Ammon's horn (tissue), 1 donor: ENCODE results near the gene AGPS.
"Not testable (repeated sequence)": the region's sequence is repeated elsewhere in the genome, so short reads cannot be mapped to it uniquely, and the experiment has no call there.

Experiments
- DNase-seq: peaks from one replicate; pipeline ENCODE4 v3.0.0-alpha.2; 2016; ENCODE audit warnings: low spot score

AGPS gene

GRCh38 chr2:177471990-177472389, 79.4 kb downstream of the AGPS start:
- DNase-seq: no peak

DNA sequence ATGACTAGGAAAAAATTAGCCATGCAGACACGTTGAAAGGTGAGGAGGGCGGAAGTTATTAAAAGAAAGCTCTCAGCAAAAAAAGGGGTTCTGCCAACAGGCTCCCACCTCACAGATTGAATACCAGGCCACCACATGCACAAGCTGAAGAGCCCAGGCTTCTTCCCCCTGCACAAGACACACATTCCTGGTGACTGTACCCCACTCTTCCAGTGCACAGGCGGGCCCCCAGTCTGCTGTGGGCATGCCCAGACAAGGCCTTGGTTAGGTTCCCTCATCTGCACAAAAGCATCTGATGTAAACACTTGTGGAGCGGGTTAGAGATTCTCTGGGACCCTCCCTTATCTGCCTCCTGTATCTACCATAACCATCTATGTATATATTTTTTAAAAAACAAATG, 81.7 kb downstream of the AGPS start:
- DNase-seq: no peak

GRCh38 chr2:177474998-177475397, 82.4 kb downstream of the AGPS start:
- no peak for DNase-seq

DNA sequence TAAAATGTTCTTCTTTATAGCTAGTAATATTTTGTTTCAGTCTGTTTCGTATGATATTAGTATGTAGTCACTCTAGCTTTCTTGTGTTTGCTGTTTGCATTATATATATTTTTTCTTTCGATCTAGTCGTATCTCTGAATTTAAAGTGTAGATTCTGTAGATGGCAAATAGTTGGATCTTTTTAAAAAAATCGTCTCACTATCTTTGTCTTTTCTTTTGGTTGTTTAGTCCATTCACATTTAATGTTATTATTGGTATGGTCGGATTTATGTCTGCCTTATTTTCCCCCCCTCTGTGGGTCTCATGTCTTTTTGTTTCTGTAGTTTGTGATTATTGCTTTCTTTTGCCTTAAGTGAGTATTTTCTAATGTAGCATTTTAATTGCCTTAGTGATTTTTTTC, 84.3 kb downstream of the AGPS start:
- DNase-seq: no peak

DNA sequence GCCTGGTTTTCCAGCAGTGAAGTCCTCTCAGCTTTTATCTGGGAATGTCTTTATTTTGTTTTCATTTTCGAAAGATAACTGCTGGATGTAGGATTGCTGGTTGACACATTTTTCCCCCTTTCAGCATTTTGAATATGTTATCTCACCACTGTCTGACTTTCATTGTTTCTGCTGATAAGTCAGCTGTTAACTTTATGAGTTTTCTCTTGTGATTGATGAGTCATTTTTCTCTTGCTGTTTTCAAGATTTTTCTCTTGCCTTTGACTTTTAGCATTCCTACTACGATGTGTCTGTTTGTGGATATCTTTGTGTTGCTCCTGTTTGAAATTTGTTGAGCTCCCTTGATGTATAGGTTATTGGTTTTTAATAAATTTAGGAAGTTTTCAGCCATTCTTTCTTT, 85.5 kb downstream of the AGPS start:
- DNase-seq: no peak

GRCh38 chr2:177478907-177479306, 86.3 kb downstream of the AGPS start:
- no peak for DNase-seq

DNA sequence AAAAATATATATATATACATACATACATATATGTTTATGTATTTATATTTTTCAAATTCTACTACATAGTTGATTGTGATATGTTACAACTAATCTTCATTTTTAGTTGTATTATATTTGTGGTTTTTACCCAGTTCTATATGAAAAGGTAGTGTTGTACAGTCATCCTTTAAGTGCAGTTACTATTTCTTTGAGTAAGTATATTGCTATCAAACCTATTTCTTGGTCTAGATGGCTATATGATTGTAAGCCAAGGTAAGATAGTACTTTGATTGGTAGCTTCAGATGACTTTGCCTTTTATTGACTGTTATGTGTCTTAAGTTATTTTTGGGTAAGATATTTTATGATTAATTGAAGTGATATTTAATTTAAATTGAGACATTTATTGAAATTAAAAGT, 89.6 kb downstream of the AGPS start:
- no peak for DNase-seq

GRCh38 chr2:177483531-177483930, 91.0 kb downstream of the AGPS start:
- DNase-seq: no peak

- DNase-seq: no peak
These were observed 91.7 kb downstream of the AGPS start for GRCh38 chr2:177484180-177484795.

- DNase-seq: not testable (repeated sequence)
These were observed 93.1 kb downstream of the AGPS start for GRCh38 chr2:177485657-177486056.

GRCh38 chr2:177489719-177490301, 97.2 kb downstream of the AGPS start:
- DNase-seq: peak; percentile 9

DNA sequence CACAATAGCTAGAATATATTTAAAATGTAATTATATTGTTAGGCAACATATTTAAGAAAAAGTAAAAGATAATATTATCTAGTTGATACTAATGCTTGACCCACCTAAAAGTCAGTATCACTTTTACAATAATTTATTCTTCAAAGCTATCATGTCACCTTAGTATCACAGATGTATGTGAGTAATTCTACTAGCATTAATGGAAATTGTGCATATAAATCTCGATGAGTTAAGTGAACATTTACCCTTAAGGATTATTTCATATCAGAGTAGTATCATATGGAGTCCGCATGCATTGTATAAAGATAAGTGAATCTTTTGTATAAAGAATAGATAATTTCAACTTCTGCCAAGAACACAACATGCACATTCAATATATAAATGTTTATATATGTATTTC, 103.4 kb downstream of the AGPS start:
- no peak for DNase-seq

GRCh38 chr2:177496921-177497320, 104.3 kb downstream of the AGPS start:
- no peak for DNase-seq

- no peak for DNase-seq
These were observed 108.6 kb downstream of the AGPS start for GRCh38 chr2:177501186-177501585.

GRCh38 chr2:177506505-177506904, 113.9 kb downstream of the AGPS start:
- no peak for DNase-seq

DNA sequence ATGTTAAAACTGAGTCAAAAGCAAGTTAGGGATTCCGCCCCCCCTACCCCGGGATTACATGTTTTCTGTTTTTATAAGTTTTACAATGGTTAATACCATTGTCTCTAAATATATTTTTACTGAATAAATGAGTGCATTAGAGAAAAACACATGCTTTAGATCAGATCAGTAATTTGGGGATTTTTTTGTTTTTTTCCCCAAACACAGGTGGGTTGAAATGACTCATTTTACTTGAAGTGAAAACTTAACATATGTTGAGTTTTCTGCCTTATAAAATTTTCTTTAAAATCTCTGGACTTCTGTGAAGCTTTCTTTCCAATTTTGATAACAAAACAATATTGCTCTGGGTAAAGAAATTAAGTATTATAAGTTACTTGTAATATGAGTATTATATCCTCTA, 114.4 kb downstream of the AGPS start:
- no peak for DNase-seq

- DNase-seq: no peak
These were observed 124.4 kb downstream of the AGPS start for GRCh38 chr2:177516824-177517544.

DNA sequence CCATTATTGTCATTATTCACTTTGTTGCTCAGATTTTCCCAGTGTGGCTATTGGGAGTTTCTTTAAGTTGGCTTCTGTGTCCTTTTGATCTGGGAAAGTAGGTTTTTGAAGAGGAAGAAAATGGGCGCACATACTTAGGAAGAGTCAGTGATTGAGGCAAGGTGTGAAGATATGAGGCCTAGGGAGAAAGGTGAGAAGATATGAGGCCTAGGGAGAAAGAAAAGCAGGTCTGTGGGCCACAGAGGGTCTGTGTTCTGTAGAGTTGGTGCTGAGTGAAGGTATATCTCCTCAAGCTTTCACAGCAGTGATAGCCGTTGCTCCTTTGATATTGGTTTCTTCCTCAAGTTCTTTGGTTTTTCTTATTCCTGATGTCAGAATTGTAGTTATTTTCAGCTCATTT, 126.2 kb downstream of the AGPS start:
- no peak for DNase-seq

DNA sequence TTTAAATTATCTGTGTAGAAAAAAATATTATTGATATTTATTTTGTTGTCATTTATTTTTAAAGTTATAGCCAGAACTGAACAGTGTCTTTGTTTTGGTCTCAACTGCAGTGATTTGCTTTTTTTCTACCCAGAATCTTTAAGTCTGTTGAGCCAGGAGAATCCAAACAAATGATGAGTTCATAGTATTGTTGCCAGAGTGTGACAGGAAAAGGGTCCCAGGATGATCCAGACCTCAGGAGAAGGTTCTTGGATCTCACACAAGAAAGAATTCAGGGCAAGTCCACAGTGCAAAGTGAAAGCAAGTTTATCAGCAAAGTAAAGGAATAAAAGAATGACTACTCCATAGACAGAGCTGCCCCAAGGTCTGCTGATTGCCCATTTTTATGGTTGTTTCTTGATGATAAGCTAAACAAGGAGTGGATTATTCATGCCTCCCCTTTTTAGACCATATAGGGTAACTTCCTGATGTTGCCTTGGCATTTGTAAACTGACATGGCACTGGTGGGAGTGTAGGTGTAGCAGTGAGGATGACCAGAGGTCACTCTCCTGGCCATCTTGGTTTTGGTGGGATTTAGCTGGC, 127.1 kb downstream of the AGPS start:
- no peak for DNase-seq

- DNase-seq: peak; percentile 13
These were observed 127.8 kb downstream of the AGPS start for GRCh38 chr2:177520324-177520723.

DNA sequence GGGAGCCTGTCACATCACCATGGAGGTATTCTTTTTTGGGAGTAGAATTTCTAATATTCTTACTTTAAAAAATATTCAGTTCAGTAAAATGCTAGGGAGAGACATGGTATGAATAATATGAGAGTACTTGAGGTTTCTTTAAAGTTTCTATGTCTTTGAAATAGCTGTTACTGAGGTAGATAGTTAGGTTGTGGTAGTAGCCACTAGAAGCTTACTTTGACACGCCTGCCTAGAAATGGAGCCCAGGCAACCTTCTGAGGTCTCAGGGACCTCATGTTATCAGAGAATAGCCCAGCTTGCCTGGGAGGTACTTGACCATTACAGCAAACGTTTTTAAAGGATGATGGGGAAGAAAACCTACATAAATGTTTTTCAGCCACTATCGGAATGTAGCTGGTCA, 131.2 kb downstream of the AGPS start:
- no peak for DNase-seq

DNA sequence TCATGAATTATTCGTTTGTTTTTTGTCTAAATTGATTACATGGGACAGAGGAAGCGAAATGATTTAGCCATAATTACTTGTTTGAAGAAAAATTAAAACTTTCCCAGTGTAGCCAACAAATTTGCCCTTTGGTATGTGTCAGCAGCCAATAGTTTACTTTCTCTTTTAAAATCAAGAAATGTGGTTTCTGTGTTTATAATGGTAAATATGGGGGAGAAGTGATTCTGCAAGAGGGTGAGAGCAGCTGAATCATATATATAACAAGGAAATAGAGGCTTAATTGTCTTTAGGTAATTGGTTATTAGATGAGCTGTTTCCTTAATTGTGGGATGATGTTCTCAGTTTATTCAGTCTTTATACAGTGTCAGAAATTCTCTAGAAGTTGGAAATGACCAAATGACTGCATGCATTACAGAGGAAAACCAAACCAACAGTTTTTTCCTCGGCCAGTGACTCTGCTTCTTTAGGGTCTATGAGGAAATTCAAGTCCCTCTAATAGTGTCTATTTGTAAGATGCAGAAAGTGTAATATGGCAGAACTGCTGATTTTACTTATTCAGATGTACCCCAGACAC, 132.9 kb downstream of the AGPS start:
- no peak for DNase-seq
